ENCODE data around the gene ZC3H7A.
"Not testable (repeated sequence)": the region's sequence is repeated elsewhere in the genome, so short reads cannot be mapped to it uniquely, and the experiment has no call there.

Gene ZC3H7A

DNA sequence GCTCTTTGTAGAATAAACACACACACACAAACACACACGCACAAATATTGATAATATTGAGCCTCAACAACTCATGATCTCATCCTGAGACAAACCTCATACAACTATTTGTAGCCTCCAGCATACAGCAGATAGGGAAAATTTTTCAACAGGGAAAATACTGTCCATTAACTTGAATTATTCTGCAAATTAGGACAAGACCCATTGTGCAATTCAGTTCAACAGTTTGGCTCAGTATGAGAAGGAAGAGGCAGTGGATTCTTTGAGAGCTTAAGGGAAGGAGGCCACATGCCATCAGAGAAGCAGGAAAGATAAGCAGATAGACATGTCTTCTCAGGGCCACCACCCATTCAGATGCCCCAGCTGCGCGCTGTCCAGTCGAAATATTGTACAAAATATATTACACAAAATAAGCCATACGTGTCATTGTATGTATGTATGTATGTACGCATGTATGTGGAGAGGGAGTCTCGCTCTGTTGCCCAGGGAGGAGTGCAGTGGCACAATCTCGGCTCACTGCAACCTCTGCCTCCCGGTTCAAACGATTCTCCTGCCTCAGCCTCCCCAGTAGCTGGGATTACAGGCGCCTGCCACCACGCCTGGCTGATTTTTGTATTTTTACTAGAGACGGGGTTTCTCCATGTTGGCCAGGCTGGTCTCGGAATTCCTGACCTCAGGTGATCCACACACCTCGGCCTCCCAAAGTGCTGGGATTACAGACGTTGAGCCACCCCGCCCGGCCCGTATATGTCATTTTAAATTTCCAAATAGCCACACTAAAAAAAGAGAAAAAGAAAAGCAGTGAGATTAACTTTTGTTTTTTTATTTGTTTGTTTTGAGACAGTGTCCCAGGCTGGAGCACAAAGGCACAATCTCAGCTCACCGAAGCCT lies 1.8 kb downstream of the ZC3H7A start:
- no peak for FAIRE-seq

DNA sequence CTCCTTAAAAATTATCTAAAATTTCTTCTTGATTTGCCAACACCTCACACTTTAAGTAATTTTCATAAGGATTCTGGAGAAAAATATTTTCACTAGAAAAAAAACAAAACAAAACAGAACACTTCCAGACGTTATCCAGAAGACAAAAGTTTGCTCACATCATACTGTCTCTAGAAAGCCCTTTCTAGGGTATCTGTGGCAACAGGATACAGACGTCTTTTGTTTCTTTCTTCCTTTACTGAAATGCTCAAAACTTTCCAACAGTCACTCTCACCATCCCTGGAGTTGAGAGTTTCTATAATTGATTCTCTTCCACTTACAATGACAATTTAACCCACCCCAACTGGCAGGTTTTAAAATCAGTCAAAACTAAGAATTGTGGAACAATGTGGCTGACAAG lies 2.6 kb downstream of the ZC3H7A start:
- FAIRE-seq (no peak), DNase-seq (ENCODE audit: insufficient read length, low spot score) (no peak)
- TF ChIP-seq POLR2A (IDR thresholded peaks at IDR 0.05; ENCODE audit: low read depth, low read length): no peak

More for the DNA sequence above, 1.8 kb downstream of the ZC3H7A start:
- no peak for TF ChIP-seq POLR2A (IDR thresholded peaks at IDR 0.05; ENCODE audit: low read depth, low read length)
- no peak for DNase-seq (ENCODE audit: insufficient read length, low spot score)

DNA sequence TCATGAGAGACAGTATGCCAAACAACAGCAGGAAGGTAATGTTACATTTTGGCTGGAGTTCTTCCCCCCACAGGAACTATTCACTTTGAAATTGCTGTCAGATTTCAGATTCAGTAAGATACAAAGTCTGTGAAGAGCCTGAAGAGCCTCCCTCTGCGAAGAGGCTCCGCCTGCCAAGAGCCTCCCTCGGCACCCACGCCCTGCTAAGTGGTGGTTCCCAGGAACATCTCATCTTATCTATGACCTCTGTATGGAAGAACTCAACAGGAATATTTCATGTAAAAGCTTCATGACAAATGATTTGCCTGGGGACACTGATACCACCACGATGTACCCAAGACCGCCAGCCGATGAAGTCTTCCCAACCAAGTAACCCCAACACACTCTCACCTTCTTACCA lies 3.2 kb downstream of the ZC3H7A start:
- FAIRE-seq (no peak), DNase-seq (ENCODE audit: insufficient read length, low spot score) (no peak)
- TF ChIP-seq POLR2A (IDR thresholded peaks at IDR 0.05; ENCODE audit: low read depth, low read length): no peak

DNA sequence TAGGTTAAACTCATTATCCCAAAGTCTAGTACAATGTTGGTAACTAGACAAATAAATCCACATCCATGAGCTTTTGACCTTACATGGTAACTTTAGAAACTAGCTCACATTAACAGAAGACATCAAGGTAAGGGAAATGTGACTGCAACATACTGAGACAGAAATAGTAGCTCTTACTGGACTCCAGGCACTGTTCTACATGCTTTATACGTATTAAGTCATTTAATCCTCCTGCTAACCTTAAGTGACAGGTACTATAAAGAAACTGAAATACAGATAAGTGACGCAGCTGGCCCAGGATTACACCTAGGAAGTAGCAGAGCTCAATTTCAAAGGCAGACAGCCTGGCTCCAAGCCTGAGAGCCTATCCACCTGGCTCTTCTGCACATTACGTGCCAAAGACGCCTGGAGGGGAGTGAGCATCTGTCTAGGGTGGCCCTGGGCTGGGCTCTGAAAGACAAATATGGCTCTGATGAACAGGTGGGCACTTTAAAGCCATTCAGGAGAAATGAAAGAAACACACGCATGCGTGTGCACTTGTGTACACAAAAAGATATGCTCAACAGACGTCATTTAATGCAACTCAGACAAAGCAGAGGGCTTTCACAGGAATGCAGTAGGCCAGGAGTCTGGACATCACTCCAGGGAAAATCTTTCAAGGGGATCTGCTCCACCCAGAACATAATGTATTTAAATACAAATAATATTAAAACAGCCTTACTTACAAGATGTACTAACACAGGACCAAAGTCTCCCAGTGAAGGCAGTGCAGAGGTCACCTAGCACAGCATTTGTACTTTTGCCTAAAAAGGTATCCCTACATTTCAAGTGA lies 4.4 kb downstream of the ZC3H7A start:
- DNase-seq (ENCODE audit: insufficient read length, low spot score) (no peak), FAIRE-seq (no peak)
- no peak for TF ChIP-seq POLR2A (IDR thresholded peaks at IDR 0.05; ENCODE audit: low read depth, low read length)

DNA sequence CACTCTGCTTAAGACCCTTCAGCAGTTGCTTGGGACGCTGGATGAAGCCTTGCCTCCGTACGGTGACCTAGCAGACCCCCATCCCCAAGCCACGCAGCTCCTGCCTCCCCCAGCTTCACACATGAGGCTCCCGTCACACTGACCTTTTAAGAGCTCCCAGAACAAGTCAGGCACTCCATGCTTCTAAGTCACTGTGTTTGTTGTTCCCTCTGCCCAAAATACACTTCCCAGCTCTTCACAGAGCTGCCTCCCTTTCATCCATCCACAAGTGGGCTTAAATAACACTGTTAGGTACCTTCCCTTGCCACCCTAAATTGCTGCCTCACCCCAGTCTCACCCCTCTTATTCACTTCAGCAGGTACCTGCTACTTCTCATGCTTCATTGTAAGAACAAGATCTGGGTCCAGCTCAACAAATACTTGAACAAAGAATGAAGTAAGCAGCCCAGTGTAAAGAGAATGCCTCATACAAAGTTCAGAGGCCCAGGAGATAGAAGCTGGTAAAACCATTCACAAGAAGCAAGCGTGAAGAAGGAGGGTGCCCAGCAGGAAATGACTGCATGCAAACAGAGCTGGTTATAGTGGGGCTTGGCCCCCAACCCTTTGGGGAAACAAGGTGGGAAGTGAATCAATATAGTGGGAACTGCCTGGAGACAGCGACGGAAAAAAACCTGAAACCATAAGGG lies 5.8 kb downstream of the ZC3H7A start:
- no peak for DNase-seq (ENCODE audit: insufficient read length, low spot score)
- no peak for FAIRE-seq
- no peak for TF ChIP-seq POLR2A (IDR thresholded peaks at IDR 0.05; ENCODE audit: low read depth, low read length)

DNA sequence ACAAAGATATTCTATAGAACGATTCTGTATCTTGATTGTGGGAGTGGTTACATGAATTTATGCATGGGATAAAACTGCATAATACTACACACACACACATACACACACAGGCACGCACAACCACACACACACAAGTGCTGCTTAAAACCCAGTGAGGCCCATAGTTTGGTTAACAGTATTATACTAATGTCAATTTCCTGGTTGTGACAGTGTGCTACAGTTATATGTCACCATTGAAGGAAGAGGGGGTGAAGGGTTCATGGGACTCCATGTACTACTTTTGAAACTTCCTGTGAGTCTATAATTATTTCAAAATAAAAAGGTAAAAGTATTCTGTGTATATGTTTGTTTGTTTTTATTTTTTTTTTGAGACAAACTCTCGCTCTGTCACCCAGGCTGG lies 8.1 kb downstream of the ZC3H7A start:
- FAIRE-seq: no peak
- no peak for TF ChIP-seq POLR2A (IDR thresholded peaks at IDR 0.05; ENCODE audit: low read depth, low read length)

DNA sequence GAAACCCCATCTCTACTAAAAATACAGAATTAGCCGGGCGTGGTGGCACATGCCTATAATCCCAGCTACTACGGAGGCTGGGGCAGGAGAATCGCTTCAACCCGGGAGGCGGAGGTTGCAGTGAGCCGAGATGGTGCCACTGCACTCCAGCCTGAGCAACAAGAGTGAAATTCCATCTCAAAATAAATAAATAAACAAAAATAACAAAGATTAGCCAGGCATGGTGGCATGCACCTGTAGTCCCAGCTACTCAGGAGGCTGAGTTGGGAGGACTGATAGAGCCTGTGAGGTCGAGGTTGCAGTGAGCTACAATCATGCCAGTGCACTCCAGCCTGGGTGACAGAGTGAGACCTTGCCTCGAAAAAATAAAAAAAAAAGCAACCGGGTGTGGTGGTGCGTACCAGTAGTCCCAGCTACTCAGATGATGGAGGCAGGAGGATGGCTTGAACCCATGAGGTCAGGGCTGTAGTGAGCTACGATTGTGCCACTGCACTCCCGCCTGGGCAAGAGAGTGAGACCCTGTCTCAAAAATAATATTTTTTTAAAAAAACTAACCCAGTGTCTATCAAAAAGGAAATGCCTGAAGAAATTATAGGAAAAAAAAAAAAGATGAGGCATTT lies 12.0 kb downstream of the ZC3H7A start:
- DNase-seq (ENCODE audit: insufficient read length, low spot score); FAIRE-seq: not testable (repeated sequence)

More for the DNA sequence above, 8.1 kb downstream of the ZC3H7A start:
- DNase-seq (ENCODE audit: insufficient read length, low spot score): no peak

DNA sequence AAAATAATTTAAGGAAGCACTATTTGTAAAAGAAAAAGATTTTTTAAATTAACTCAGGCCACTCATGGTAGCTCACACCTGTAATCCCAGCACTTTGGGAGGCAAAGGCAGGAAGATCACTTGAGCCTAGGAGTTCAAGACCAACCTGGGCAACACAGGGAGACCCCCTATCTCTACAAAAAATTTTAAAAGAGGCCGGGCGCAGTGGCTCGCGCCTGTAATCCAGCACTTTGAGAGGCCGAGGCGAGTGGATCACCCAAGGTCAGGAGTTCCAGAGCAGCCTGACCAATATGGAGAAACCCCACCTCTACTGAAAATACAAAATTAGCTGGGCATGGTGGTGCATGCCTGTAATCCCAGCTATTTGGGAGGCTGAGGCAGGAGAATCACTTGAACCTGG lies 12.7 kb downstream of the ZC3H7A start:
- not testable (repeated sequence) for DNase-seq (ENCODE audit: insufficient read length, low spot score); FAIRE-seq

DNA sequence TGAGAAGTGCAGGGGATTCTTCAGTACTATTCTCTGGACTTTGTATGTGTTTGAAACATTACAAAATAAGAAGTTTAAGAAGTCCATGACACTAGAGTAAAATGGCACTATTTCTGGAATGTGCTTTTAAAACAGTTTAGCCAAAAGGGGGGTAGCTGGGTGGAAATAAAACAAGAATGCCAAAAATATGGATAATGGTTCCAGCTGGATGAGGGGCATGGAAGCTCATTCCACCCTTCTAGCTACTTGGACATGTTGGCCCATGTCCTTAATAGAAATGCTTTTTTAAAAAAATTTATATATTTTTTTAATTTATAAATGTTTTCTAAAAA lies 13.1 kb downstream of the ZC3H7A start:
- DNase-seq (ENCODE audit: insufficient read length, low spot score): no peak
- FAIRE-seq: no peak
- TF ChIP-seq POLR2A (IDR thresholded peaks at IDR 0.05; ENCODE audit: low read depth, low read length): no peak

DNA sequence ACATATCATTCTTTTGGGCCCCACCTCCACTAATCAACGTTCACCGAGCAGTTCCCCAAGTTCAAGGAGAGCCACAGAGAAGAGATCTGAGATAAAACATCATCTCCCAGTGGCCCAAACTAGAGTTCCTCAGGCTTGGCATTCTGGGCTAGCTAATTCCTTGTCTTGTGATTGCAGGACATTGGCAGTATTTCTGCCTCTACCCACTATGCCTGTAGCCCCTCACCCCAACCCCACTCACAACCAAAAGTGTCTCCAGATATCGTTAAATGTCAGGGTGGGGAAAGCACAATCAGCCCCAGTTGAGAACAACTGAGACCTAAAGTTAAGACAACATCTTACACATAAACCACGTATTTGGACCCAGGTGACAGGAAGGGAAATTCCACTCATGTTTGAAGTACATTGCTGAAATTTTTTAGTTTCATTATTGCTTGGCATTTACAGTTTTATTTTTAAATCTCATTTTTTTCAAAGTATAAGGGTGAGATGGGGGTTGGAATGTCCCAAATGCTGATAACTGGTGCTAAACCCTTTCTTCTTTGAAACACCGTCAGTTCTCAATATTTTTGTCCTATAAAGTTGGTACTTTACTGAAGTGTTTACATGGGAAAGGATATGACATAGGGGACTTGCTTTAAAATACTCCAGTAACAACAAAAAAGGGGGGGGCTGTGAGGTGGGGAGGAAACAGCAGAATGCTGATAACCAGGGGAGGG lies 13.6 kb downstream of the ZC3H7A start:
- FAIRE-seq (no peak), DNase-seq (ENCODE audit: insufficient read length, low spot score) (no peak)
- TF ChIP-seq POLR2A (IDR thresholded peaks at IDR 0.05; ENCODE audit: low read depth, low read length): no peak

DNA sequence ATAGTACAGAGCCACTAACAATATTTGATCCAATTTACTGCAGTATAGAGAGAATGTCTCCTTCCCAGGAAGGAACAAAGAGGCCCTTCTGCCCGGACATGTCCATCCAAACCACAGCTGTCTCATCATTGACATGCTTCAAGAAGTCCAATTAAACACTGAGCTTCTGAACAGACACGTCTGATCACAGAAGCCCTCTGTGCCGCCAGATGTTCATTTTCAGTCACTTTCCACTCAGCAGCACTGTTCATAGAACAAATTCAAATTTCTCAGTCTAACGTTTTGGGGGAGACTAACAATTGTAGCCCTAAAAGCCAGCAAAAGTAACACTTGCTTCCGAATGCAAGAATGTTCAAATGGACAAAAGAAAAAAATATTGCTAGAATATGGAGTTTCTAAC lies 15.3 kb downstream of the ZC3H7A start:
- no peak for TF ChIP-seq POLR2A (IDR thresholded peaks at IDR 0.05; ENCODE audit: low read depth, low read length)
- FAIRE-seq (no peak), DNase-seq (ENCODE audit: insufficient read length, low spot score) (no peak)

DNA sequence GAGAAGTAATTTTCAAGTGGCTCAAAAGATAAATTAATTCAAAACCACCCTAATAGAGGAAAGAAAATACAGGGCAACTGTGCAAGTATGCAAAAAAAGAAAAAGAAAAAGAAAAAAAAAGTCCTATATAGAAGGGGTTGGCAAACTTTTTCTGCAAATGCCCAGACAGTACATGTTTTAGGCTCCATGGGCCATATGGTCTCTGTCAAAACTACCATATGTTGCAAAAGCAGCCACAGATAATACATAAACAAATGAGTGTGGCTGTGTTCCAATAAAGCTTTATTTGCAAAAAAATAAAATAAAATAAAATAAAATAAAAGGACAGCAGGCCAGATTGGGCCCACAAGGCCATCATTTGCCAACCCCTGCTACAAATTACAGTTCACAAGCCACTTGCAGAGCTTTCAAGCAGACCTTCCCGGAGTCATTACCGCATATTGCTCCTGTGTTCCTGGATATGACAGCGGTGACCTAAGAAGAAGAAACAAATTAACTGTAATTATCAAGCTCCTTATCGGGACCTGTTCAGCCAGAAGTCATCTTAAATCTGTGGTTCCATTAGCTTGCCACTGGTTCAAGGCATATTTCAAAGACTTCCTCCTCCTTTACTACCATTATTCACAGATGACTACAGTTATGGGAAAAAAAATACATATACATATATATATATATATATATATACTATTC lies 15.9 kb downstream of the ZC3H7A start:
- FAIRE-seq (no peak), DNase-seq (ENCODE audit: insufficient read length, low spot score) (no peak)
- no peak for TF ChIP-seq POLR2A (IDR thresholded peaks at IDR 0.05; ENCODE audit: low read depth, low read length)

DNA sequence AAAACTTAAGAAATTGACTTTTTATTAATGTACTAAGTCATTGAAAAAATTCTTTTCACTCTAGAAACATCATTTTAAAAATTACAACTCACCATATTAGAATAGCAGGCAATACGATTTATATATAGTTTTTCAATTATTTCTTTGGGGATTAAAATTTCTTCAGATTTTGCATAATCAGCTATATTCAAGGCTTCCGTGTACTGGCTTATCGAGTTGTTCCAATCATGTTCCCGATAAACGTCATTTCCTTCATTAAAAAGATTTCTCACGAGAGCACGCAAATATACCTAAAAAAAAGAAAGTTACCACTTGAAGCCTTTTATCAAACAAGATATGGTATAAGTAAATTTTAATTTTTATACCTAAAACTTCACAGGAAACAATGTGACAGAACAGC lies 18.0 kb downstream of the ZC3H7A start:
- TF ChIP-seq POLR2A (IDR thresholded peaks at IDR 0.05; ENCODE audit: low read depth, low read length): no peak
- no peak for DNase-seq (ENCODE audit: insufficient read length, low spot score)
- no peak for FAIRE-seq

Measured in H54 (cell line).